C4-2B (cell line): Measurements from ENCODE around the gene CELSR1.

Experiments used
- ZFX ChIP-seq: fragments of 450-650 bp; IDR thresholded peaks from 2 replicates; pipeline ENCODE4 v1.6.1; 2017
- TF ChIP-seq, protein P1 (sequence below): fragments of 450-650 bp; conservative IDR thresholded peaks from 2 replicates; pipeline ENCODE4 v1.5.1; 2017; ENCODE audit warnings: mild to moderate bottlenecking

DNA sequence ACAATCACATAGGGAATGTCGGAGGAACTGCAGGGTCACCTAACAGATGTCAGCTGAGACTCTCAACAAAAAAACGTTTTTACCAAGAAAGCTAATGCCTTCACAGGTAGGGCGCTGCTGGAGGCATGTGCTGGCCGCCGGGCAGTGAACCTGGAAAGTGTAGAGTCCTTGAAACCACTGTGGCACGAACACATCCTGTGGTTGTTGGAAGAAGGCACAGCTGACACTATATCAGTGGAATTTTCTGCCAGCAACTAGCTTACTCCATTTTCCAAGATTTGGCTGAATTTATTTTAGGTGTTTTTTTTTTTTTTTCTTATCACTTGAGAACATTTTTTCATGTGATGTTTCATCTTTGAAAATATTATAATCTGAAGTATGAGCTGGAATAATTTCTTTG lies 187.7 kb downstream of the CELSR1 start:
- TF ChIP-seq, protein P1, sequence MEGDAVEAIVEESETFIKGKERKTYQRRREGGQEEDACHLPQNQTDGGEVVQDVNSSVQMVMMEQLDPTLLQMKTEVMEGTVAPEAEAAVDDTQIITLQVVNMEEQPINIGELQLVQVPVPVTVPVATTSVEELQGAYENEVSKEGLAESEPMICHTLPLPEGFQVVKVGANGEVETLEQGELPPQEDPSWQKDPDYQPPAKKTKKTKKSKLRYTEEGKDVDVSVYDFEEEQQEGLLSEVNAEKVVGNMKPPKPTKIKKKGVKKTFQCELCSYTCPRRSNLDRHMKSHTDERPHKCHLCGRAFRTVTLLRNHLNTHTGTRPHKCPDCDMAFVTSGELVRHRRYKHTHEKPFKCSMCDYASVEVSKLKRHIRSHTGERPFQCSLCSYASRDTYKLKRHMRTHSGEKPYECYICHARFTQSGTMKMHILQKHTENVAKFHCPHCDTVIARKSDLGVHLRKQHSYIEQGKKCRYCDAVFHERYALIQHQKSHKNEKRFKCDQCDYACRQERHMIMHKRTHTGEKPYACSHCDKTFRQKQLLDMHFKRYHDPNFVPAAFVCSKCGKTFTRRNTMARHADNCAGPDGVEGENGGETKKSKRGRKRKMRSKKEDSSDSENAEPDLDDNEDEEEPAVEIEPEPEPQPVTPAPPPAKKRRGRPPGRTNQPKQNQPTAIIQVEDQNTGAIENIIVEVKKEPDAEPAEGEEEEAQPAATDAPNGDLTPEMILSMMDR = no peak
- TF ChIP-seq ZFX = no peak
